IMR-90 (cell line): ENCODE results near the gene UBR1. TPM values are rescaled to one million over a fixed set of nuclear protein-coding genes. Genes with fewer than 3 reads are reported as not detected.
"Not testable (repeated sequence)": the region's sequence is repeated elsewhere in the genome, so short reads cannot be mapped to it uniquely, and the experiment has no call there.

ENCODE experiments used
- ATAC-seq: fragments of 200-7000 bp; cut with Tn5 transposase; 2 replicates; pipeline ENCODE4 v1.9.1; 2020; ENCODE audit warnings: low read depth, mild to moderate bottlenecking, moderate library complexity
- BruUV-seq: library from RNA; stranded (reverse); fragments of 400-500 nt; replicated peaks from 2 replicates; lab custom pipeline; 2021; lab: Mats Ljungman, UMichigan
- CTCF ChIA-PET: fragments of 300-600 bp; formaldehyde crosslinking; extraction: SDS; loops from one replicate; lab custom pipeline; 2021; ENCODE audit warnings: antibody characterized with exemption; lab: Yijun Ruan, JAX
- POLR2A ChIA-PET: fragments of 300-600 bp; sonication (Branson Sonifier 250); formaldehyde crosslinking; loops from one replicate; lab custom pipeline; 2022; ENCODE audit warnings: antibody characterized with exemption; ENCODE audit not compliant: unreplicated experiment; lab: Charles Lee
- DNase-seq: peaks from one replicate; pipeline ENCODE4 v3.0.0; 2013
- H2AFZ ChIP-seq: replicated peaks from 2 replicates; pipeline ENCODE3; 2013; ENCODE audit warnings: low read length, mild to moderate bottlenecking; ENCODE audit not compliant: poor library complexity
- H2AK5ac ChIP-seq: 2 replicates; pipeline ENCODE4 v1.6.1; 2013; ENCODE audit warnings: low read depth, low read length, inconsistent platforms
- H2AK9ac ChIP-seq: replicated peaks from 2 replicates; pipeline ENCODE3; 2013; ENCODE audit warnings: mild to moderate bottlenecking, low read depth, low read length, moderate library complexity; ENCODE audit not compliant: poor library complexity
- H2BK120ac ChIP-seq: 2 replicates; pipeline ENCODE4 v1.6.1; 2013; ENCODE audit warnings: low read depth, low read length, inconsistent platforms
- H2BK15ac ChIP-seq: 3 replicates; pipeline ENCODE4 v1.6.1; 2013; ENCODE audit warnings: low read depth, low read length, inconsistent platforms
- H2BK20ac ChIP-seq: 2 replicates; pipeline ENCODE4 v1.6.1; 2013; ENCODE audit warnings: low read depth, mild to moderate bottlenecking, inconsistent platforms, low read length, moderate library complexity
- H2BK5ac ChIP-seq: 2 replicates; pipeline ENCODE4 v1.6.1; 2013; ENCODE audit warnings: mild to moderate bottlenecking, low read depth, low read length, inconsistent platforms; ENCODE audit not compliant: poor library complexity, severe bottlenecking
- H3K14ac ChIP-seq: replicated peaks from 2 replicates; pipeline ENCODE4 v1.6.1; 2013; ENCODE audit warnings: low read depth, low read length, inconsistent platforms
- H3K18ac ChIP-seq: 2 replicates; pipeline ENCODE4 v1.6.1; 2013; ENCODE audit warnings: low read depth, low read length, control low read depth
- H3K23ac ChIP-seq: 2 replicates; pipeline ENCODE4 v1.6.1; 2013; ENCODE audit warnings: low read depth, low read length, inconsistent platforms
- H3K27ac ChIP-seq: 2 replicates; pipeline ENCODE4 v1.5.1; 2013; ENCODE audit warnings: mild to moderate bottlenecking, control low read depth, low read length; ENCODE audit not compliant: insufficient read depth
- H3K27me3 ChIP-seq: 2 replicates; pipeline ENCODE4 v1.6.1; 2013; ENCODE audit warnings: low read length; ENCODE audit not compliant: control insufficient read depth, insufficient read depth
- H3K36me3 ChIP-seq: 2 replicates; pipeline ENCODE4 v1.6.1; 2013; ENCODE audit warnings: low read length, mixed read lengths; ENCODE audit not compliant: control insufficient read depth, insufficient read depth
- H3K4ac ChIP-seq: 2 replicates; pipeline ENCODE4 v1.6.1; 2013; ENCODE audit warnings: low read depth, low read length, inconsistent platforms
- H3K4me1 ChIP-seq: 2 replicates; pipeline ENCODE4 v1.6.1; 2013; ENCODE audit warnings: low read length, mixed read lengths; ENCODE audit not compliant: control insufficient read depth, insufficient read depth
- H3K4me2 ChIP-seq: 2 replicates; pipeline ENCODE4 v1.6.1; 2013; ENCODE audit warnings: low read depth, mild to moderate bottlenecking, control low read depth, low read length, moderate library complexity
- H3K4me3 ChIP-seq: 2 replicates; pipeline ENCODE4 v1.5.1; 2013; ENCODE audit warnings: low read depth, mild to moderate bottlenecking, control low read depth, low read length, moderate library complexity; ENCODE audit not compliant: insufficient read depth
- H3K56ac ChIP-seq: 2 replicates; pipeline ENCODE4 v1.6.1; 2013; ENCODE audit warnings: low read length, inconsistent platforms; ENCODE audit not compliant: insufficient read depth; ENCODE audit errors: extremely low read depth
- H3K79me1 ChIP-seq, 2 experiments: 2 replicates each; pipeline ENCODE4 v1.6.1; 2013; ENCODE audit warnings: low read length in 2 of 2, inconsistent platforms in 1 of 2, low read depth in 1 of 2
- H3K9ac ChIP-seq: 2 replicates; pipeline ENCODE4 v1.6.1; 2013; ENCODE audit warnings: low read depth, low read length, control low read depth
- H3K9me1 ChIP-seq: 2 replicates; pipeline ENCODE4 v1.6.1; 2013; ENCODE audit warnings: low read length, inconsistent platforms; ENCODE audit not compliant: insufficient read depth
- H3K9me3 ChIP-seq: 2 replicates; pipeline ENCODE4 v1.6.1; 2013; ENCODE audit warnings: low read length; ENCODE audit not compliant: control insufficient read depth, insufficient read depth
- H4K20me1 ChIP-seq: 2 replicates; pipeline ENCODE4 v1.6.1; 2013; ENCODE audit warnings: low read length, inconsistent platforms; ENCODE audit not compliant: insufficient read depth
- H4K5ac ChIP-seq: 2 replicates; pipeline ENCODE4 v1.6.1; 2013; ENCODE audit warnings: mild to moderate bottlenecking, low read depth, low read length, control low read depth
- H4K8ac ChIP-seq, 2 experiments: 2 replicates each; pipeline ENCODE4 v1.6.1; 2013; ENCODE audit warnings: low read depth in 2 of 2, low read length in 2 of 2, control low read depth in 1 of 2, inconsistent platforms in 1 of 2
- H4K91ac ChIP-seq: 2 replicates; pipeline ENCODE4 v1.6.1; 2013; ENCODE audit warnings: low read depth, low read length, inconsistent platforms; ENCODE audit not compliant: insufficient read depth
- CEBPB ChIP-seq: IDR thresholded peaks from 2 replicates; pipeline ENCODE4 v1.6.1; 2012; ENCODE audit warnings: low read depth, low read length, improper control_type of control experiment
- ELK1 ChIP-seq: fragments of 150-350 bp; IDR thresholded peaks from 2 replicates; pipeline ENCODE4 v1.6.1; 2016; ENCODE audit warnings: low read depth, mild to moderate bottlenecking, low read length, moderate library complexity, borderline replicate concordance
- MXI1 ChIP-seq: IDR thresholded peaks from 2 replicates; pipeline ENCODE4 v1.6.1; 2012; ENCODE audit warnings: low read depth, mild to moderate bottlenecking, low read length, moderate library complexity, borderline replicate concordance
- NFE2L2 ChIP-seq: fragments of 150-350 bp; IDR thresholded peaks from 2 replicates; pipeline ENCODE4 v1.6.1; 2016; ENCODE audit warnings: low read depth, mild to moderate bottlenecking, low read length
- RAD21 ChIP-seq: IDR thresholded peaks from 2 replicates; pipeline ENCODE4 v1.6.1; 2012; ENCODE audit warnings: low read length, improper control_type of control experiment
- RFX5 ChIP-seq: IDR thresholded peaks from 2 replicates; pipeline ENCODE4 v1.8.0; 2012; ENCODE audit warnings: low read depth, mild to moderate bottlenecking, low read length, moderate library complexity
- WGBS, 2 experiments: methylation state at CpG; one replicate each; pipeline versions ENCODE4 v1.1.5 to v1.1.7; 2013; ENCODE audit warnings: missing lambda C conversion rate in 2 of 2; ENCODE audit not compliant: insufficient read length in 1 of 2; ENCODE audit errors: extremely low coverage in 2 of 2; 5-methylcytosine and 5-hydroxymethylcytosine counted together
- dilution Hi-C: fragments of 300-500 bp; cut with HindIII; formaldehyde crosslinking; loops from one replicate; pipeline ENCODE4 v1.14.3; 2018; ENCODE audit warnings: low sequenced_read_pairs; ENCODE audit not compliant: unreplicated experiment
- in situ Hi-C: fragments of 300-500 bp; cut with MboI; formaldehyde crosslinking; loops from 3 replicates; pipeline ENCODE4 v1.14.3; 2019; ENCODE audit warnings: low sequenced_read_pairs, inconsistent platforms, mixed read lengths
- intact Hi-C: fragments of 100-400 bp; cut with micrococcal nuclease; formaldehyde crosslinking; loops from 2 replicates; pipeline ENCODE4 v1.10.0; 2022
- polyA plus RNA-seq, 3 experiments: library from polyadenylated mRNA; depleted of rRNA; stranded (reverse); fragments of >200 nt; gene quantifications; 2 replicates each; pipeline ENCODE4 v1.2.3, GENCODE V29; 2012; ENCODE audit warnings: low replicate concordance in 1 of 3
- total RNA-seq: library from RNA; depleted of rRNA; stranded (reverse); fragments of >200 nt; gene quantifications from 2 replicates; pipeline ENCODE4 v1.2.3, GENCODE V29; 2012

UBR1 gene
- total and polyA plus RNA-seq, 2 of the 4 experiments (the other 2 are of a cell fraction): 6.5 to 30.1 TPM

- no CpG with 5 or more reads among the region's 4 CpGs for WGBS, 2 experiments
- H4K91ac ChIP-seq: no peak overlapping the region
- H3K9me1 ChIP-seq: no peaks in the 10 kb centered on the region
- no peak overlapping the region for H2AK5ac ChIP-seq
- H2AFZ ChIP-seq: no peak overlapping the region
- no TSS peak for BruUV-seq
- H3K4ac ChIP-seq: no peak overlapping the region
- DNase-seq (no peak), ATAC-seq (no peak)
- H3K4me3 ChIP-seq: no peak overlapping the region
- no peak overlapping the region for H3K4me2 ChIP-seq
- no peak overlapping the region for H2BK5ac ChIP-seq
- POLR2A ChIA-PET: no interaction called here
- in situ Hi-C loops (no loop called here), intact Hi-C loops (no loop called here), dilution Hi-C loops (no loop called here)
- H2AK9ac ChIP-seq: no peak overlapping the region
- no peak overlapping the region for H2BK120ac ChIP-seq
- H3K27me3 ChIP-seq: no peaks in the 10 kb centered on the region
- no peaks in the 10 kb centered on the region for H3K36me3 ChIP-seq
- no peak overlapping the region for H2BK15ac ChIP-seq
- H2BK20ac ChIP-seq: no peak overlapping the region
- no peak overlapping the region for H3K23ac ChIP-seq
- no peak for TF ChIP-seq RAD21
- TF ChIP-seq NFE2L2: no peak
- no peak for TF ChIP-seq ELK1
- no peak for TF ChIP-seq MXI1
- no peak for TF ChIP-seq CEBPB
- TF ChIP-seq RFX5: no peak
- no peaks in the 10 kb centered on the region for H4K20me1 ChIP-seq
- CTCF ChIA-PET: no interaction called here
- H3K56ac ChIP-seq: no peak overlapping the region
- H3K18ac ChIP-seq: no peak overlapping the region
- no peaks in the 10 kb centered on the region for H3K9me3 ChIP-seq
- H3K79me1 ChIP-seq: peaks cover 7 to 13% of the 10 kb centered on the region in 2 experiments
- H3K27ac ChIP-seq: no peak overlapping the region
- no peak overlapping the region for H4K8ac ChIP-seq
- H3K9ac ChIP-seq: no peak overlapping the region
- H4K5ac ChIP-seq: no peak overlapping the region
- no peak overlapping the region for H3K14ac ChIP-seq
- peaks cover 4% of the 10 kb centered on the region for H3K4me1 ChIP-seq
These were observed 23.1 kb upstream of the UBR1 start for GRCh38 chr15:43128980-43129335.

GRCh38 chr15:43128174-43128979 is 22.5 kb upstream of the UBR1 start:
- H3K36me3 ChIP-seq, H3K79me1 ChIP-seq, H3K27me3 ChIP-seq, H2BK5ac ChIP-seq, H3K27ac ChIP-seq, H4K8ac ChIP-seq, H3K9ac ChIP-seq, H3K4me1 ChIP-seq, H2AK9ac ChIP-seq, H3K9me1 ChIP-seq, H3K9me3 ChIP-seq, H4K5ac ChIP-seq, POLR2A ChIA-PET, in situ Hi-C loops, CTCF ChIA-PET, intact Hi-C loops, H3K23ac ChIP-seq, H2BK120ac ChIP-seq, H3K4ac ChIP-seq, ATAC-seq, H3K56ac ChIP-seq, H2AFZ ChIP-seq, H3K18ac ChIP-seq, H3K4me3 ChIP-seq, H2BK15ac ChIP-seq, DNase-seq, H3K4me2 ChIP-seq, BruUV-seq, dilution Hi-C loops, H2BK20ac ChIP-seq, H3K14ac ChIP-seq, H2AK5ac ChIP-seq, H4K91ac ChIP-seq, H4K20me1 ChIP-seq: not testable (repeated sequence)
- no CpG with 5 or more reads among the region's 10 CpGs for WGBS, 2 experiments
